ENCODE data around the gene PRKCZ.

GRCh38 chr1:2115008-2115641, 64.9 kb downstream of the PRKCZ start:
- TF ChIP-seq EZH2 (IDR thresholded peaks at IDR 0.05; ENCODE audit: borderline replicate concordance, low read depth, low read length, poor library complexity, severe bottlenecking) (no peak), CTCF (conservative IDR thresholded peaks at IDR 0.05; ENCODE audit: low read depth, low read length) (no peak)
